ENCODE measurements around the gene KDM6A. TPM values are rescaled to one million over a fixed set of nuclear protein-coding genes. Genes with fewer than 3 reads are reported as not detected.
A peak's percentile ranks its signal among the peaks of the same experiment; 100 is the strongest.
"Not testable (repeated sequence)": the region's sequence is repeated elsewhere in the genome, so short reads cannot be mapped to it uniquely, and the experiment has no call there.

Gene KDM6A
- total RNA-seq = 24.2 and 26.2 TPM in 2 replicates

DNA sequence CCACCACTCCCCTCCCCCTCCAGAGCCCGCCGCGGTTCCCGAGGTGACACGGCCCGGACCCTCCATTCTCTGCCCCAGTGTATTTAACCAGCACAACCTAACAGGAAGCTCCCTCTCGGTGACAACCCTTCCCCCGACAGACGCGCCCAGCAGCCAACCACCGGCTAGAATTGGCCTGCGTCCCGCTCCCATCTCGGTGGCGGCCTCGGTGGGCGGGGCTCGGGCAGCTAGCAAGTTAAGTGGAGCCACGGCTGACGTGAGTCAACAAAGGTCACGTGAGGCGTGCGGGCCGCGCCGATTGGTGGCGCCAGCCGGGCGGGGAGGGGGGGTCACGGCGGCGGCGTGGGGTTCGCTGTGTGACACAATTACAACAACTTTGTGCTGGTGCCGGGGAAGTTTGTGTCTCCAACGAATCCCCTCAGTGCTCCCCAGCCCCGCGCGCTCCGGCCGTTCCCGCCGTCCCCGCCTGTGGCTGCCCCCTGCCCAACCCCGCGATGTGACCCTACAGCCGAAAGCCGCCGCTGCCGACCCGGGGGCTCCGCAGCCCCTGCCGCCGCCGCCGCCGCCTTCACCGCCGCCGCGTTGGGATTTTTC is at the start of gene KDM6A:
Gene KDM6A, plus strand, starts transcription at position 368 of the 594 bp plus-strand sequence. CDS start 364 bp downstream, outside the sequence.
- H3K4me1 Mint-ChIP-seq = peaks cover 6% of the 10 kb centered on the region
- H3K36me3 Mint-ChIP-seq (ENCODE audit: low read depth) = peaks cover 6% of the 10 kb centered on the region
- H3K27me3 Mint-ChIP-seq = no peaks in the 10 kb centered on the region
- H3K4me3 Mint-ChIP-seq = peak within 1 kb of the TSS; percentile 95
- H3K27ac Mint-ChIP-seq = peak within 1 kb of the TSS; percentile 99
- intact Hi-C loops (cut with micrococcal nuclease) = loop anchor here (2.0 to 10.0 kb wide), 7 partner anchors 26 to 1964 kb away; partner anchors contain the start of gene RP2
- no peaks in the 10 kb centered on the region for H3K9me3 Mint-ChIP-seq
- peak; percentile 98 for DNase-seq

DNA sequence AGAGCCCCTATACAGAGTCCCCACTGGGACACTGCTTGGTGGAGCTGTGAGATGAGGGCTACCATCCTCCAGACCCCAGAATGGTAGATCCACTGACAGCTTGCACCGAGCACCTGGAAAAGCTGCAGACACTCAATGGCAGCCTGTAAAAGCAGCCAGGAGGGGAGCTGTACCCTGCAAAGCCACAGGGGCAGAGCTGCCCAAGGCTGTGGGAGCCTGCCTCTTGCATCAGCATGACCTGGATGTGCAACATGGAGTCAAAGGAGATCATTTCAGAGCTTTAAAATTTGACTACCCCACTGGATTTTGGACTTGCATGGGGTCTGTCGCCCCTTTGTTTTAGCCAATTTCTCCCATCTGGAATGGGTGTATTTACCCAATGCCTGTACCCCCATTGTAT is 49.8 kb upstream of the KDM6A start:
- intact Hi-C loops (cut with micrococcal nuclease); H3K4me3 Mint-ChIP-seq; H3K27ac Mint-ChIP-seq; H3K36me3 Mint-ChIP-seq (ENCODE audit: low read depth); H3K27me3 Mint-ChIP-seq; H3K9me3 Mint-ChIP-seq; DNase-seq; H3K4me1 Mint-ChIP-seq: not testable (repeated sequence)

DNA sequence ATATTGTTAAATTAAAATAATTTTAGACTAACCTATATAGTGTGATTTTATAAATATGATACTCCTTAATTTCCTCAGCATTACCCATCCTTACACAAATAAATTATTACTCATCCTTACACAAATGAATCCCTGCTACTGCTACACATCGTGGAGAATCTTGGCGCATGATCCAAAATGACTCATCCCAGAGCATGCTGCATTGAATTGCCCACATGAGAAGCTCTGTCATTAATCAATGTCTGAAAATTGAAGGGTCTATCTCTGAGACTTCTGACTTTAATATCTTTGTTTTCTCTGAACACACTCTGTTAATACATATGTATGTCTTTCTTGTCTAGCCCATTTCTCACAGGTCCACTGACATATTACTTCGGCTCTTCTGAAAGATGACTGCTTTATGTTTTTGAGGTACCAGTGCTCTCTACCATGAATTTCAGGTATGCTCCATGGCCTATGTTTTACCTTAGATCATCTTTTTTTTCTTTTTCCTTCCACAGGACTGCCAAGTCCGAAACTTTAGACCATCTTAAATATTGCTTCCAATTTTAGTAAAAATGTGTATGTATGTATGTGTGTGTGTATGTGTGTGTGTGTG is 44.9 kb upstream of the KDM6A start:
- H3K27me3 Mint-ChIP-seq = no peaks in the 10 kb centered on the region
- no peaks in the 10 kb centered on the region for H3K36me3 Mint-ChIP-seq (ENCODE audit: low read depth)
- H3K27ac Mint-ChIP-seq = no peak overlapping the region
- no peaks in the 10 kb centered on the region for H3K9me3 Mint-ChIP-seq
- H3K4me3 Mint-ChIP-seq = no peak overlapping the region
- DNase-seq = no peak
- no peaks in the 10 kb centered on the region for H3K4me1 Mint-ChIP-seq
- intact Hi-C loops (cut with micrococcal nuclease) = no loop called here

DNA sequence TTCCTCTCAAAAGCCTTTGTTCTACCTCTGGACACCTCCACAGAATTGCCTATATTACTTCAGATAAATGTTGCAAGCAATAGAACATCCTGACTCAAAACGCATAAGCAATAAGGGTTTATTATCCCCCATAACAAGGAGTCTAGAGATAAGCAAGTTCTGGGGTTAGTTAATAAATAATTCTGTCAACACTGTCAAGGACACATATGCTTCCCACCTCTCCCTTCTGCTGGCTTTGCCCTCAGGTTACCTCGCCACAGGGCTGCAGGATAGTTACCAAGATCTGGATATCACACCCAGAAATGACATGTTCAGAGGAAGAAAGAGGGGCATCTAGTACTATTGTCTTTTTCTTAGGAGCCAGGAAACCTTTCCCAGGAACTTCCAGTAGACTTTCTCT is 43.2 kb upstream of the KDM6A start:
- DNase-seq = no peak
- H3K27ac Mint-ChIP-seq = no peak overlapping the region
- intact Hi-C loops (cut with micrococcal nuclease) = no loop called here
- H3K36me3 Mint-ChIP-seq (ENCODE audit: low read depth) = no peaks in the 10 kb centered on the region
- no peak overlapping the region for H3K4me3 Mint-ChIP-seq
- no peaks in the 10 kb centered on the region for H3K9me3 Mint-ChIP-seq
- H3K4me1 Mint-ChIP-seq = no peaks in the 10 kb centered on the region
- H3K27me3 Mint-ChIP-seq = no peaks in the 10 kb centered on the region

DNA sequence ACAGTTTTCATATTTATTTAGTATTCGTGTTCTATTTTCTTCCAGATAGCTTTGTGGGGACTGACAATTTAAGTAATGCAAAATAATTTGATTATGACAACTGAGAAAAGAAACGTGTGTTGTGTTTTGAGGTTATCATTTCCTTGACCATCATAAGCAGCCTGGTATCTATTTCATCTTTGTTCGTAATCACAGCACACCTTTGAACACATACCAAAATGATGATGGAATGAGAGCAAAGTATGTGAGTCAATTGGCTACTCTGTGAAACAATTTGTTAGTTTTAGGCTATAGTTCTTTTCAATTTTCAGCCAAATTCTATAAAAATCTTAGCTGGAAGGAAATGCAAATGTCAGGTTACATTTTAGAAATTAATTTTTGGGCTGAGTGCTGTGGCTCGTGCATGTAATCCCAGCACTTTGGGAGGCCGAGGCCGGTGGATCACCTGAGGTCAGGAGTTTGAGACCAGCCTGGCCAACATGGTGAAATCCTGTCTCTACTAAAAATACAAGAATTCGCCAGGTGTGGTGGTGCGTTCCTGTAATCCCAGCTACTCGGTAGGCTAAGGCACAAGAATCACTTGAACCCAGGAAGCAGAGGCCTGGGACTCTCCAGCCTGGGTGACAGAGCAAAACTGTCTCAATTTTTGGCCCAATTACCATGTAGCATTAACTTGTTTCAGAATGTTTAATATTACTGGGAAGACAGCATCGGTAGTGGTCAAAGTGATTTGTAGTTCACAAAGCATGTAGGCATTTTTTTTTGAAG is 30.3 kb upstream of the KDM6A start:
- Mint-ChIP-seq H3K4me1 (no peaks in the 10 kb centered on the region), H3K36me3 (ENCODE audit: low read depth) (no peaks in the 10 kb centered on the region), H3K4me3 (no peak overlapping the region), H3K27me3 (no peaks in the 10 kb centered on the region), H3K9me3 (no peaks in the 10 kb centered on the region), H3K27ac (no peak overlapping the region)
- intact Hi-C loops (cut with micrococcal nuclease) = no loop called here
- no peak for DNase-seq

DNA sequence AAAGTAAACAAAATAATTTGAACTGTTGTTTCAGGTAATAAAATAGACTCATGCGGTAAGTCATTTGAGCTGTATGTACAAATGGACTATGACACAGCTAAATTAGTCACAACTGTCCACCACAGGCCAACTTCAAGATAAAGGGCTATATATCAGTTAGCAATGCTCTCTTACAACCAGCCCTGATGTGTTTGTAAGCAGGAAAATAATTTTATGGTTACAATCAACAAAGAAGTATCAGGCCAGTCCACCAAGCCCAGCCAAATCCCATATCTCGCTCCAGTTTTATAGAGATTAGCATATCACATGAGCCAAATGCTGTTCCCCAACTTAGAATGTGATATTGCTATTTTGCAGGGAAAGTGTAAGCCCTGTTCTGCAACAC is 29.7 kb upstream of the KDM6A start:
- no peak overlapping the region for H3K4me3 Mint-ChIP-seq
- intact Hi-C loops (cut with micrococcal nuclease) = no loop called here
- no peaks in the 10 kb centered on the region for H3K27me3 Mint-ChIP-seq
- no peaks in the 10 kb centered on the region for H3K36me3 Mint-ChIP-seq (ENCODE audit: low read depth)
- H3K27ac Mint-ChIP-seq = no peak overlapping the region
- no peaks in the 10 kb centered on the region for H3K9me3 Mint-ChIP-seq
- no peak for DNase-seq
- no peaks in the 10 kb centered on the region for H3K4me1 Mint-ChIP-seq

DNA sequence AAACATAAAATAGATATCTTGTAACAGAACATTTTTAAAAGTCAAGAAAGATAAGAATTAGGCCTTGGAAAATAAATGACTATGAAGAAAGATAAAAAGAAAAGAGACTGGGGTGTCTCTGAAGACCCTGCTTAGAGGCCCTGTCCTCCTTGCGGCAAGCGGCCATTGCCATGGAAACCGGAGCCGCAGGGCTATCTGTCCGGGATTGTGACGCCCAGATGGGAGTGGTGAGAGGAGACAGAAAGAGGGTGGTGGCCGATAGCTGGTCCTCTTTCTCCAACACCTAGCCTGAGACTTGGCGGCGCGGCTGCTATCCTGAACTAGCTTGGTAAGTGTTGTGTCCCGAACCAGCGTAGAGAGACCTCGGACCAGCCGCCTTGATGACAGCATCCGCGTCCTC is 29.2 kb upstream of the KDM6A start, which contains the start of gene DUSP21:
Gene DUSP21, plus strand, starts transcription at position 269 of the 400 bp plus-strand sequence. Its CDS starts 112 bp downstream, at position 381.
- intact Hi-C loops (cut with micrococcal nuclease) = no loop called here
- no peak for DNase-seq
- H3K4me1 Mint-ChIP-seq = no peaks in the 10 kb centered on the region
- H3K27me3 Mint-ChIP-seq = no peaks in the 10 kb centered on the region
- H3K4me3 Mint-ChIP-seq = no peak within 1 kb of the TSS
- no peaks in the 10 kb centered on the region for H3K9me3 Mint-ChIP-seq
- H3K27ac Mint-ChIP-seq = no peak within 1 kb of the TSS
- H3K36me3 Mint-ChIP-seq (ENCODE audit: low read depth) = no peaks in the 10 kb centered on the region

DNA sequence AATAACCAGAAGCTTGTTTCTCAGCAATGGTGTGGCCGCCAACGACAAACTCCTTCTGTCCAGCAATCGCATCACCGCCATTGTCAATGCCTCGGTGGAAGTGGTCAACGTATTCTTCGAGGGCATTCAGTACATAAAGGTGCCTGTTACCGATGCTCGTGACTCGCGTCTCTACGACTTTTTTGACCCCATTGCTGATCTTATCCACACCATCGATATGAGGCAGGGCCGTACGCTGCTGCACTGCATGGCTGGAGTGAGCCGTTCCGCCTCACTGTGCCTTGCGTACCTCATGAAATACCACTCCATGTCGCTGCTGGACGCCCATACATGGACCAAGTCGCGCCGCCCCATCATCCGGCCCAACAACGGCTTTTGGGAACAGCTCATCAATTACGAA is 28.8 kb upstream of the KDM6A start:
- no peaks in the 10 kb centered on the region for H3K27me3 Mint-ChIP-seq
- intact Hi-C loops (cut with micrococcal nuclease) = no loop called here
- H3K27ac Mint-ChIP-seq = no peak overlapping the region
- H3K4me1 Mint-ChIP-seq = no peaks in the 10 kb centered on the region
- DNase-seq = no peak
- H3K36me3 Mint-ChIP-seq (ENCODE audit: low read depth) = no peaks in the 10 kb centered on the region
- H3K9me3 Mint-ChIP-seq = no peaks in the 10 kb centered on the region
- H3K4me3 Mint-ChIP-seq = no peak overlapping the region

DNA sequence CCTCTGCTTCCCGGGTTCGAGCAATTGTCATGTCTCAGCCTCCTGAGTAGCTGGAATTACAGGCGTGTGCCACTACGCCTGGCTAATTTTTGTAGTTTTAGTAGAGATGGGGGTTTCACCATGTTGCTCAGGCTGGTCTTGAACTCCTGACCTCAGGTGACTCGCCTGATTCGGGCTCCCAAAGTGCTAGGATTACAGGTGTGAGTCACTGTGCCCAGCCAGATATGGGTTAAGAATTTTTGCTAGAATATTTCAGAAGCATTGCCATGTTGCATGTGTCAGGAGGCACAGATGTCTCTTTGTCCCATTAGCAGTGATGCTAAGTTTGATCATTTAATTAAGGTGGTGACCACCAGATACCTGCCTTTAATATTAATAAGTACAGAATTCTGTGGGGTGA is 22.1 kb upstream of the KDM6A start:
- H3K4me1 Mint-ChIP-seq; DNase-seq; H3K27ac Mint-ChIP-seq; H3K27me3 Mint-ChIP-seq; intact Hi-C loops (cut with micrococcal nuclease); H3K4me3 Mint-ChIP-seq; H3K36me3 Mint-ChIP-seq (ENCODE audit: low read depth); H3K9me3 Mint-ChIP-seq: not testable (repeated sequence)

DNA sequence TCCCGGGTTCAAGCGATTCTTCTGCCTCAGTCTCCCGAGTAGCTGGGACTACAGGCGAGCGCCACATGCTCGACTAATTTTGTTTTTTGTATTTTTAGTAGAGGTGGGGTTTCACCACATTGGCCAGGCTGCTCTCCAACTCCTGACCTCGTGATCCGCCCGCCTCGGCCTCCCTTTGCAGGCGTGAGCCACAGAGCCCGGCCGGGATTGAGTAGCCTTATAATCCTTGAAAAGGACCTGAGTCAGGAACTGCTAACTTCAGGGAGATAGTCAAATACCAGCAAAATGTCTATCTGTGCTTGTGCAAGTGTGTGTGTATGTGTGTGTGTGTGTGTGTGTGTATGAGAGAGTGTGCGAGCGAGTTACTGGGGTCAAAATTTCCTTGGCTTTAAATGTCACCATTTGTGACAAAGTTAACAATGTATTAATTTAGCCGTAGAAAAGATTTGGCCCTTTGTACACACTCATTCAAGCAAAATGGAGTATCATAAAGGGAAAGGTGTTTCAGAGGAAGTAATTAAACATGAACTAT is 1.8 kb upstream of the KDM6A start:
- no peaks in the 10 kb centered on the region for H3K9me3 Mint-ChIP-seq
- no peaks in the 10 kb centered on the region for H3K27me3 Mint-ChIP-seq
- H3K36me3 Mint-ChIP-seq (ENCODE audit: low read depth) = peaks cover 2% of the 10 kb centered on the region
- H3K4me1 Mint-ChIP-seq = peaks cover 6% of the 10 kb centered on the region
- H3K4me3 Mint-ChIP-seq = peak overlapping the region; percentile 68
- intact Hi-C loops (cut with micrococcal nuclease) = loop anchor here (5.0 to 10.0 kb wide), 6 partner anchors 76 to 1966 kb away; partner anchors contain the start of gene RP2
- H3K27ac Mint-ChIP-seq = peak overlapping the region; percentile 62
- DNase-seq = no peak

DNA sequence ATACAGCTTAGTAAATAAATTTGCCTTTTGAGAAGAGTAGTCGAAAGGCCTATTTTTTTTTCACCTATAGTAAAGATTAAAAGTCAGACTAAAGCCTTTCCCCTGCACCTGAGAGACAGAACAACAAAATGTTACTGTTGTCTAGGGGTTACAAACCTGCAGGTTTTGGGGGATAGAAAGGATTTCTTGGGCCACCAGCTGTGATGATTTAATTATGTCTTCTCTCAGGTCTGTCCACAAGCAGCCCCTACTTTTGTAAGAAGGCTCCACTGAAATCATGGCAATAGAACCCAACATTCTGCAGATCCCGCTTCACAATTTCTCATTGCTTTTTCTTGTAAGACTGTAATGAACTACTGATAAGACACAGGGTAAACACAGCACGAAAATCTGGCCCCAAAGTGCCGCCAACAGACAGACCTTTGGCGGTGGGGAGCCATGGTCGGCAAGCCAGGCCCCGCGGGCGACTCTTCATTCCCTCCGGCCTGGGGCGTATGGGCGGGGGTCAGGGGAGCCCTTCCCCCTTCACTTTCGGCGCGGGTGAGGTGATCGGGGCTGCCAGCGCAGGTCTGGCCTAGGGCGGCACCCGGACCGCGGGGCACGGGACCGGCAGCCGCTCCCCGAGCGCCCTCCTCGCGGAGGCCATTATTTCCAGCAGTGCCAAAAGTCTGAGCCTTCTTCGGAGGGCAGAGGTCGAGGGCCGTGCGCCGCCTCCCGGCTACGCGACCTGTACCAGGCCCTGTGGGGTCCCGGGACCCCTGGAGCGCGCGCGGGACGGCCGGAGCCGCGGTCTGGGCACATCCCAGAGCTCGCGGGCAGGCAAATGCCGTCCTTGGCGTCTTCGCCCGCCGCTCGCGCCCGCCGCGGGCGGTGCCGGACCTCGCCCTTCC is 812 bp upstream of the KDM6A start:
- Mint-ChIP-seq H3K36me3 (ENCODE audit: low read depth) (peaks cover 4% of the 10 kb centered on the region), H3K27me3 (no peaks in the 10 kb centered on the region), H3K27ac (peak overlapping the region; percentile 93), H3K4me1 (peaks cover 6% of the 10 kb centered on the region), H3K4me3 (peak overlapping the region; percentile 95), H3K9me3 (no peaks in the 10 kb centered on the region)
- peak; percentile 79 for DNase-seq
- intact Hi-C loops (cut with micrococcal nuclease) = loop anchor here (2.0 to 10.0 kb wide), 7 partner anchors 27 to 1965 kb away; partner anchors contain the start of gene RP2

DNA sequence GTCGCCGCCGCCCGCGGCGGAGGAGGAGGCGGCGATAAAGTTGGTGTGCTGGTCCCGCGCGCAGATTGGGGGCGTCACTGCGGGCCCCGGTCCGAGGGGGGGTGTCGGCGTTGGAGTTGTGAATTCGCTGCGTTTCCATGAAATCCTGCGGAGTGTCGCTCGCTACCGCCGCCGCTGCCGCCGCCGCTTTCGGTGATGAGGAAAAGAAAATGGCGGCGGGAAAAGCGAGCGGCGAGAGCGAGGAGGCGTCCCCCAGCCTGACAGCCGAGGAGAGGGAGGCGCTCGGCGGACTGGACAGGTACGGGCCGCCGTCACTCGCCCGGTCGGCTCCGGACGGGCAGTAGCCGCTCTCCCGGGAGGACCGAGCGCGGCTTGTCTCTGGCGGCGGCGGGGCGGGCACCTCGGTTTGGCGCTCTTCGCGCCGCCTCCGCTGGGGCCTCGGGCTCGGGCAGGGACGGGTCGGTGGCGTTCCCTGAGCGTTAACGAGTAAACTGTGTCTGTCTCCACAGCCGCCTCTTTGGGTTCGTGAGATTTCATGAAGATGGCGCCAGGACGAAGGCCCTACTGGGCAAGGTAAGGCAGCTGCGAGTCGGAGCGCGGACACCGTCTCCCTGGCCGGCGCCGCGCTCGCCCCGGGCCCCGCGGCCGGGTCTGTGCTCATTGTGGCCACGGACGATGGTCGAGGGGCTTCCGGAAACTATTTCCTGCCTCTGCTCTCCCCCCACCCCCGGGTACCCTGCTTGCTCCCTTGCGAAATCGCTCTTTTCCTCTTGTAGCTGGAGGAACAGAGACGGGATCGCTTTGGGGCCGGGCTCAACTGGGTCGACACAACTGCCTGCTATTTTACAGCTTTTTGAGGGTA is 658 bp downstream of the KDM6A start:
- Mint-ChIP-seq H3K27me3 (no peaks in the 10 kb centered on the region), H3K9me3 (no peaks in the 10 kb centered on the region), H3K36me3 (ENCODE audit: low read depth) (peaks cover 6% of the 10 kb centered on the region), H3K27ac (peak overlapping the region; percentile 99), H3K4me1 (peaks cover 6% of the 10 kb centered on the region), H3K4me3 (peak overlapping the region; percentile 95)
- intact Hi-C loops (cut with micrococcal nuclease) = loop anchor here (2.0 to 10.0 kb wide), 7 partner anchors 25 to 1964 kb away; partner anchors contain the start of gene RP2
- peak; percentile 83 for DNase-seq
